ENCODE measurements around the gene APOBEC3G. TPM values are rescaled to one million over a fixed set of nuclear protein-coding genes. Genes with fewer than 3 reads are reported as not detected.

Gene APOBEC3G
- total RNA-seq, 2 experiments from 2014 or later = 106 to 108 TPM

- Mint-ChIP-seq H3K27me3 (no peaks in the 10 kb centered on the region), H3K9me3 (no peaks in the 10 kb centered on the region), H3K4me3 (no peak overlapping the region), H3K4me1 (ENCODE audit: low read depth) (peaks cover 72% of the 10 kb centered on the region), H3K27ac (peak overlapping the region; percentile 81), H3K36me3 (peaks cover 12% of the 10 kb centered on the region)
- CTCF ChIA-PET = no interaction called here
- intact Hi-C loops (cut with micrococcal nuclease) = no loop called here
- no peak for DNase-seq
- POLR2A ChIA-PET = interaction anchor here (0.6 to 1.5 kb wide), 4 partner anchors 10 to 230 kb away, joined by 3 to 6 read pairs (median 4); no protein-coding TSS in a partner anchor
These were observed 11.0 kb downstream of the APOBEC3G start for GRCh38 chr22:39087881-39088684.

GRCh38 chr22:39088685-39089032 lies 11.6 kb downstream of the APOBEC3G start:
- H3K27ac Mint-ChIP-seq = peak overlapping the region; percentile 96
- H3K9me3 Mint-ChIP-seq = no peaks in the 10 kb centered on the region
- no peak for DNase-seq
- H3K4me3 Mint-ChIP-seq = no peak overlapping the region
- H3K36me3 Mint-ChIP-seq = peaks cover 12% of the 10 kb centered on the region
- intact Hi-C loops (cut with micrococcal nuclease) = no loop called here
- ChIA-PET CTCF (interaction anchor here (2.5 kb wide), 1 partner anchor 29 kb away, joined by 7 read pairs; no protein-coding TSS in a partner anchor), POLR2A (interaction anchor here (1.0 to 1.5 kb wide), 3 partner anchors 10 to 230 kb away, joined by 4 to 6 read pairs (median 5); no protein-coding TSS in a partner anchor)
- H3K4me1 Mint-ChIP-seq (ENCODE audit: low read depth) = peaks cover 70% of the 10 kb centered on the region
- H3K27me3 Mint-ChIP-seq = no peaks in the 10 kb centered on the region

GRCh38 chr22:39089928-39090327 lies 12.9 kb downstream of the APOBEC3G start:
- peaks cover 12% of the 10 kb centered on the region for H3K36me3 Mint-ChIP-seq
- H3K27ac Mint-ChIP-seq = peak overlapping the region; percentile 96
- POLR2A ChIA-PET = interaction anchor here (0.6 to 2.3 kb wide), 3 partner anchors 9 to 25 kb away, joined by 4 to 9 read pairs (median 5); no protein-coding TSS in a partner anchor
- H3K9me3 Mint-ChIP-seq = no peaks in the 10 kb centered on the region
- CTCF ChIA-PET = interaction anchor here (1.2 to 2.5 kb wide), 2 partner anchors 24 to 28 kb away, joined by 3 to 7 read pairs; no protein-coding TSS in a partner anchor
- no peak for DNase-seq
- intact Hi-C loops (cut with micrococcal nuclease) = loop anchor here (1.0 to 10.0 kb wide), 7 partner anchors 9 to 335 kb away; partner anchors contain the start of genes APOBEC3C, CBX6 and SUN2
- H3K4me3 Mint-ChIP-seq = peak overlapping the region; percentile 50
- H3K27me3 Mint-ChIP-seq = no peaks in the 10 kb centered on the region
- peaks cover 79% of the 10 kb centered on the region for H3K4me1 Mint-ChIP-seq (ENCODE audit: low read depth)

- peak; percentile 95 for DNase-seq
- CTCF ChIA-PET = interaction anchor here (1.2 to 2.5 kb wide), 2 partner anchors 23 to 28 kb away, joined by 3 to 7 read pairs; no protein-coding TSS in a partner anchor
- intact Hi-C loops (cut with micrococcal nuclease) = loop anchor here (1.0 to 10.0 kb wide), 7 partner anchors 9 to 336 kb away; partner anchors contain the start of genes APOBEC3C, CBX6 and SUN2
- peak overlapping the region; percentile 96 for H3K27ac Mint-ChIP-seq
- no peaks in the 10 kb centered on the region for H3K27me3 Mint-ChIP-seq
- H3K4me1 Mint-ChIP-seq (ENCODE audit: low read depth) = peaks cover 85% of the 10 kb centered on the region
- peaks cover 10% of the 10 kb centered on the region for H3K36me3 Mint-ChIP-seq
- peak overlapping the region; percentile 50 for H3K4me3 Mint-ChIP-seq
- H3K9me3 Mint-ChIP-seq = no peaks in the 10 kb centered on the region
- POLR2A ChIA-PET = interaction anchor here (0.6 to 2.3 kb wide), 5 partner anchors 9 to 29 kb away, joined by 3 to 9 read pairs (median 5); no protein-coding TSS in a partner anchor
These were observed 13.5 kb downstream of the APOBEC3G start for GRCh38 chr22:39090426-39091064.

- peak overlapping the region; percentile 96 for H3K27ac Mint-ChIP-seq
- POLR2A ChIA-PET = interaction anchor here (0.6 to 2.3 kb wide), 4 partner anchors 8 to 28 kb away, joined by 3 to 9 read pairs (median 5); no protein-coding TSS in a partner anchor
- peaks cover 8% of the 10 kb centered on the region for H3K36me3 Mint-ChIP-seq
- no peaks in the 10 kb centered on the region for H3K27me3 Mint-ChIP-seq
- H3K9me3 Mint-ChIP-seq = no peaks in the 10 kb centered on the region
- CTCF ChIA-PET = interaction anchor here (0.8 to 2.5 kb wide), 4 partner anchors 8 to 31 kb away, joined by 3 to 7 read pairs (median 3); no protein-coding TSS in a partner anchor
- H3K4me3 Mint-ChIP-seq = peak overlapping the region; percentile 50
- peaks cover 88% of the 10 kb centered on the region for H3K4me1 Mint-ChIP-seq (ENCODE audit: low read depth)
- no peak for DNase-seq
- intact Hi-C loops (cut with micrococcal nuclease) = loop anchor here (1.0 to 10.0 kb wide), 6 partner anchors 22 to 337 kb away; partner anchors contain the start of genes CBX6 and SUN2
These were observed 14.3 kb downstream of the APOBEC3G start for GRCh38 chr22:39091126-39092081.

- peaks cover 3% of the 10 kb centered on the region for H3K36me3 Mint-ChIP-seq
- peak overlapping the region; percentile 96 for H3K27ac Mint-ChIP-seq
- H3K9me3 Mint-ChIP-seq = no peaks in the 10 kb centered on the region
- H3K4me3 Mint-ChIP-seq = peak overlapping the region; percentile 50
- CTCF ChIA-PET = interaction anchor here (1.1 to 1.2 kb wide), 2 partner anchors 22 to 30 kb away, joined by 3 read pairs; no protein-coding TSS in a partner anchor
- POLR2A ChIA-PET = interaction anchor here (1.0 to 2.3 kb wide), 4 partner anchors 21 to 339 kb away, joined by 4 to 9 read pairs (median 5); no protein-coding TSS in a partner anchor
- H3K4me1 Mint-ChIP-seq (ENCODE audit: low read depth) = peaks cover 88% of the 10 kb centered on the region
- DNase-seq = peak; percentile 82
- H3K27me3 Mint-ChIP-seq = no peaks in the 10 kb centered on the region
- intact Hi-C loops (cut with micrococcal nuclease) = loop anchor here (1.0 to 10.0 kb wide), 6 partner anchors 21 to 337 kb away; partner anchors contain the start of genes CBX6 and SUN2
These were observed 15.2 kb downstream of the APOBEC3G start for GRCh38 chr22:39092111-39092862.

- Mint-ChIP-seq H3K27me3 (no peaks in the 10 kb centered on the region), H3K27ac (peak overlapping the region; percentile 83), H3K36me3 (no peaks in the 10 kb centered on the region), H3K9me3 (no peaks in the 10 kb centered on the region), H3K4me1 (ENCODE audit: low read depth) (peaks cover 91% of the 10 kb centered on the region), H3K4me3 (no peak overlapping the region)
- POLR2A ChIA-PET = no interaction called here
- peak; percentile 49 for DNase-seq
- intact Hi-C loops (cut with micrococcal nuclease) = loop anchor here (5.0 to 10.0 kb wide), 4 partner anchors 68 to 340 kb away; partner anchors contain the start of genes CBX6 and SUN2
- CTCF ChIA-PET = interaction anchor here (1.7 kb wide), 1 partner anchor 20 kb away, joined by 5 read pairs; no protein-coding TSS in a partner anchor
These were observed 17.8 kb downstream of the APOBEC3G start for GRCh38 chr22:39094717-39095389.

GRCh38 chr22:39095971-39096370 lies 18.9 kb downstream of the APOBEC3G start:
- CTCF ChIA-PET = no interaction called here
- peaks cover 90% of the 10 kb centered on the region for H3K4me1 Mint-ChIP-seq (ENCODE audit: low read depth)
- no peaks in the 10 kb centered on the region for H3K9me3 Mint-ChIP-seq
- no peaks in the 10 kb centered on the region for H3K36me3 Mint-ChIP-seq
- peak overlapping the region; percentile 56 for H3K27ac Mint-ChIP-seq
- POLR2A ChIA-PET = no interaction called here
- H3K4me3 Mint-ChIP-seq = no peak overlapping the region
- intact Hi-C loops (cut with micrococcal nuclease) = loop anchor here (10.0 kb wide), 2 partner anchors 151 to 341 kb away; partner anchors contain the start of gene SUN2
- DNase-seq = no peak
- H3K27me3 Mint-ChIP-seq = no peaks in the 10 kb centered on the region

GRCh38 chr22:39097098-39098020 lies 20.3 kb downstream of the APOBEC3G start, which contains the start of gene APOBEC3H:
Gene APOBEC3H, plus strand, starts transcription at chr22:39097244. Its CDS starts 3,035 bp downstream, at chr22:39100279.
- Mint-ChIP-seq H3K4me1 (ENCODE audit: low read depth) (peaks cover 78% of the 10 kb centered on the region), H3K36me3 (no peaks in the 10 kb centered on the region), H3K27ac (peak within 1 kb of the TSS; percentile 91), H3K9me3 (no peaks in the 10 kb centered on the region), H3K4me3 (peak within 1 kb of the TSS; percentile 78), H3K27me3 (no peaks in the 10 kb centered on the region)
- intact Hi-C loops (cut with micrococcal nuclease) = loop anchor here (10.0 kb wide), 2 partner anchors 153 to 343 kb away; partner anchors contain the start of gene SUN2
- ChIA-PET CTCF (interaction anchor here (1.5 to 2.0 kb wide), 3 partner anchors 13 to 94 kb away, joined by 4 to 8 read pairs (median 4); no protein-coding TSS in a partner anchor), POLR2A (interaction anchor here (1.4 kb wide), 1 partner anchor 21 kb away, joined by 4 read pairs; no protein-coding TSS in a partner anchor)
- DNase-seq = peak; percentile 74

All from activated CD4-positive, alpha-beta memory T cell treated with anti-CD3 and anti-CD28 coated beads for 36 hours (primary cell).